ENCODE measurements around the gene KCNJ10.
A peak's percentile ranks its signal among the peaks of the same experiment; 100 is the strongest.
"Not testable (repeated sequence)": the region's sequence is repeated elsewhere in the genome, so short reads cannot be mapped to it uniquely, and the experiment has no call there.

The KCNJ10 gene

GRCh38 chr1:160069460-160070231 lies at the start of gene KCNJ10:
TSS of gene KCNJ10 (minus strand) at chr1:160070160. CDS start at chr1:160042532, 27,628 bp downstream.
- no peak for DNase-seq (ENCODE audit: low read depth)

DNA sequence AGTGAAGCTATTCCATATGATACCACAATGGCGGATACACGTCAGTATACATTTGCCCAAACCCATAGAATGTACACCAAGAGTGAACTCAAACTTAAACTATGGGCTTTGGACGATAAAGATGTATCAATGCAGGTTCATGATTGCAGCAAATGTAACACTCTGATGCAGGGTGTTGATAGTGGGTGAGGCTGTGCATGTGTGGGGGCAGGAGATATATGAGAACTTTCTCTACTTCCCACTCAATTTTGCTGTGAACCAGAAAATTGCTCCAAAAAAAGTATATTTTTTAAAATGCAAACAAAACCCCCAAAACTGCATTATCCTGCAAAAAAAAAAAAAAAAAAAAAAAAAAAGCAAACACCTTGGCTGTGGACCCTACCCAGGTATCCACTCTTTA lies 49.0 kb upstream of the KCNJ10 start:
- DNase-seq (ENCODE audit: low read depth): no peak

- no peak for DNase-seq (ENCODE audit: low read depth)
Observed at GRCh38 chr1:160117709-160118183, 47.8 kb upstream of the KCNJ10 start.

- no peak for DNase-seq (ENCODE audit: low read depth)
Observed at GRCh38 chr1:160117300-160117699, 47.3 kb upstream of the KCNJ10 start.

GRCh38 chr1:160116283-160117147 lies 46.6 kb upstream of the KCNJ10 start:
- no peak for DNase-seq (ENCODE audit: low read depth)

DNA sequence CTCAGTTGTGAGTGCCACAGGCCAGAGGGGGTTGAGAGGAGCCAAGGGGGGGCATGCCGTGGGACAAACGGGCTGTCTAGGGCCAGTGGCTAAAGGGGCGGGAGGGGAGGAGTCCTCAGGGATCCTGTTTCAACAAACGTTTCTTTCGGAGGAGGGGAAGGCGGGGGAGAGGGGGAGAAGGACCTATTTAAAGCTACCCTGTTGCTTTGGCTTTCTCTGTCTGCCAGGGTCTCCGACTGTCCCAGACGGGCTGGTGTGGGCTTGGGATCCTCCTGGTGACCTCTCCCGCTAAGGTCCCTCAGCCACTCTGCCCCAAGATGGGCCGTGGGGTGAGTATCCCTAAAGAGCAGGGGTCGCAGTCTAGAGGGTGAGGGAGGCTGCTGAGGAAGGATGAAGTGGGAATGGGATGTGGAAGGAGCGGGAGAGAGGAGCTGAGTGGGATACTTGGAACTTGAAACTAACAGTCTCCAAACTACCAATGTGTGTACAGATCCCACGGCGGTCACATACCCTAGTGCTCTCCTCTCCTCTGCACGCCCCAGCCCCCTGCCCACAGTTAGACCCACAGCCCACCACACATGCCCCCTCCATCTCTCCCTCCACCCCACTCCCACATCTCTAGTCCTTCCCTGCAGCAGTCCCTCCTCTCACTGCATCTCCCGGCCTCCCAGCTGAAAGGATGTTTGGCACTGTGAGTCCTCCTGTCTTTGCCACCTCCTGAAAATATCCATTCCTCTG lies 45.8 kb upstream of the KCNJ10 start, which contains the start of gene ATP1A2:
ATP1A2 (plus strand) TSS at position 215 of the 738 bp plus-strand sequence; CDS start at position 318, 103 bp downstream.
- no peak for DNase-seq (ENCODE audit: low read depth)

DNA sequence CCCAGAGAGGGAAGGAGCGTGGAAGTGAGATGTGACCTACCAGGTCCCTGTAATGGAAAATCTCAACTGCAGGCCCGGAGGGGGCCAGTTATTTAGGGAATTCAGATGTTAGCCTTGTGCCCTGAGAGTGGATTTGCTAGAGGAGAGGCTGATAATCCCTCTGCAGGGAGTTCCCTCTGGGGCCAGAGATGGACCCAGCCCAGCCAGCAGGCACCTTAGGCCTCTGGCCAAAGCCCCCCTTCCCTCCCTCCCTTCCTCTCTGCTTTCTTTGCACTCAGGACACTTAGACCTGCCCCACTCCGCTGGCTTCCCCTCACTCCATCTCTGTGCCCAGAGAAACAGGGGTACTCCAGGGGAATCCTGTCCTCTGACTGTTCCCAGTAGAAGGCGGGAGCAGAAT lies 44.1 kb upstream of the KCNJ10 start:
- DNase-seq (ENCODE audit: low read depth): no peak

- no peak for DNase-seq (ENCODE audit: low read depth)
Observed at GRCh38 chr1:160113407-160113806, 43.4 kb upstream of the KCNJ10 start.

- DNase-seq (ENCODE audit: low read depth): no peak
Observed at GRCh38 chr1:160112357-160112756, 42.4 kb upstream of the KCNJ10 start.

DNA sequence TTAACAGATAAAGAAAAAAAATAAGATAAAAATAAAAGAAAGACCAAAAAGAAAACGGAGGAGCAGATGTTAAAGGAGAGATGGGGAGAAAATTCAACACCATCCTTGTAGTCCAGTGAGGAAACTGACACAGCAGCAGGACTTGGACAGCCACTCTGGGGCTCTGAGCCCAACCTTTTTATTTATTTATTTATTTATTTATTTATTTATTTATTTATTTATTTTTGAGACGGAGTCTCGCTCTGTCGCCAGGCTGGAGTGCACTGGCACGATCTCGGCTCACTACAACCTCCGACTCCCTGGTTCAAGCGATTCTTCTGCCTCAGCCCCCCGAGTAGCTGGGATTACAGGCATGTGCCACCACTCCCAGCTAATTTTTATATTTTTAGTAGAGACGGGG lies 41.5 kb upstream of the KCNJ10 start:
- not testable (repeated sequence) for DNase-seq (ENCODE audit: low read depth)

DNA sequence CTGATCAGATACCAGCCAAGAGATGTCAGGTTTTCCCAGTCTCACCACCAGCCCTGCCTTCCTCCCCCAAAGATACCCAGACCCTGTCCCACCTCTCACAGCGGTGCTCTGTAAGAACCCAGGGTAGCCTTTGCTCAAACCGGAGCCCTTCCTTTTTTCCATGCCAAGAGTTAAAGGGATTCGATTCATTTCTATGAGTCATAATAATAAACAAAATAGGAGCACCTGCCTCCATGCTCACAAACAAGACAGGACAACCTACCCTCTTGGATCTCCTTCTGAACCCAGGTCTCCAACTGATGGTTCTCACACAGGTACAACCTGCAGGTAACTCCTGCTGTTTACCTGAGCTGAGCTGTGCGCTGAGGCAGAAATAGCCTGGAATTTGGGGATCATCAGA lies 39.7 kb upstream of the KCNJ10 start:
- DNase-seq (ENCODE audit: low read depth): no peak

DNA sequence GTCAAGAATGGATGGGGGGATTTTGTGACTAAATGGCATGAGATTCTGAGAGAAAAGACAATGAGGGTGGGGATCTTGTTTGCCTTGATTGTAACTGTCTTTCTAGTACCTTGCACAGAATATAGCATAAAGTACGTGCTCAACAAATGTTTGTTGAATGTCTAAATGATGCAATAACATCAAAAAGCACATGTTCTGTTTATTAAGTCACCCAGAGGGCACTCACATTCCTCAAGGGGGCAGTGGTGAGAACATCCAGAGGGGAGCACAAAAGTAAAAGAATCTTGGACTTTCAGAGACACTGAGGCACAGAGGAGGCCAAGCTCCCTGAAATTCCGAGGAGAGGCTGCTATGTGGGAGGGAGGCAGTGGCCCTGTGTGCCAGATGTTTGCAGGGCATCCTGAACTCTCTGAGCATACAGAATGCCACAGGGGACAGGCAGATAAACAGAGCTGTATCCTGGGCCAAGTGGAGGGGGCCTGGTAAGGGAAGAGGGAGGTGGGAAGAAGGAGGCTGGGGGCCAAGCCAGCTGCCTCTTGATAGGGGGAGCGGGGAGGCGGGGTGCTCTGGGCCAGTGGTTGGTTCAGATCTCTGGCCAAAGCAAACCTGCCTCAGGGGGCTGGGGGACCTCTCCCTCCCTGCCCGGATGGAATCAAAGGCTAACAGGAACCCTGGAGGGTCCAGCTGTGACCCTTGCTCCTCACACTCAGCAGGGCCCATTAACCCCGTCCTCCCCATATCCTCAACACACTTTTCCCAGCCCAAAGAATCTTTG lies 39.1 kb upstream of the KCNJ10 start:
- no peak for DNase-seq (ENCODE audit: low read depth)

DNA sequence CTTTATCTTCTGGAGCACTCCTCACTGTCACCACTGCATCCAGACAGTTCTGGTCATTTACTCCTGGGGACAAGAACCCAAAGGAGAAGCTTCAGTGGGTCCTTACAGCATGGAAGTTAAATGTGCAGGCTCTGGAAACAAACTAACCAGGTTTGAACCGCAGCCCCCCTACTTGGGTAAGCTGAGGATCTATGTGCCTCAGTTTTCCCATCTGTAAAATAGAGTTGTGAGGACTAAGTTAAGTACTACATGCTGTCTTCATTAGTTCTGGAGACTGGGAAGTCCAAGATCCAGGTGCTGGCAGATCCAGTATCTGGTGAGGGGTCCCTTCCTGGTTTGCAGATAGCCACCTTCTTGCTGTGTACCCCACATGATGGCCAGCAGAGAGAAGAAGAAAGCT lies 37.6 kb upstream of the KCNJ10 start:
- DNase-seq (ENCODE audit: low read depth): no peak

DNA sequence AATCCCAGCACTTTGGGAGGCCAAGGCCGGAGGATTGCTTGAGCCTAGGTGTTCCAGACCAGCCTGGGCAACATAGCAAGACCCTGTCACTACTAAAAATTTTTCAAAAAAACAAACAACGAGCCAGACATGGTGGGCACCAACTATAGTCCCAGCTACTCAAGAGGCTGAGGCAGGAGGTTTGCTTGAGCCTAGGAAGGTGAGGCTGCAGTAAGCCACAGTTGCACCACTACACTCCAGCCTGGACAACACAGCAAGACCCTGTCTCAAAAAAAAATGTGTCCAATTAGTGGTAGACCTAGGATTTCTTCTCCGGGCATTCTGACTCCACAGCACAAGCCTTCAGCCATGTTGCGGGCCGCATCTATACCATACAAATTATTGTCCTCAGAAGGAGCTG lies 35.2 kb upstream of the KCNJ10 start:
- no peak for DNase-seq (ENCODE audit: low read depth)

DNA sequence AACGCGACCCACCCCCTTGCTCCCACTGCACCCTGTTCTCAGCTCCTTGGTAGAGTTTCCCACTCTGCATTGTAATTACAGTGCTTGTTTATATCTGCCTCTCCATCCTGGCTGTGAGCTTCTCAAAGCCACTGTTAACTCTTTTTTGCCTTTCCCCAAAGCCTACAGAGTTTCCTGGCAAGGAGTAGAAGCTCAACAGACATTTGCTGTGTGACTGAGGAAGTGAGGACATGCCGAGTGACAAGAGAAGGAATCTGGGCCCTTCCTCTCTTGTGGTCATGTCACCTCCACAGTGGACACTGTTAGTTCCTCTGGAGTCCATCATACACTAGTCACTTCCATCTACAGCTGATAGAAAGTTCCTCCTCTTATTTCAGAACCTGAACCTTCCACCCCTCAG lies 34.5 kb upstream of the KCNJ10 start:
- DNase-seq (ENCODE audit: low read depth): no peak

DNA sequence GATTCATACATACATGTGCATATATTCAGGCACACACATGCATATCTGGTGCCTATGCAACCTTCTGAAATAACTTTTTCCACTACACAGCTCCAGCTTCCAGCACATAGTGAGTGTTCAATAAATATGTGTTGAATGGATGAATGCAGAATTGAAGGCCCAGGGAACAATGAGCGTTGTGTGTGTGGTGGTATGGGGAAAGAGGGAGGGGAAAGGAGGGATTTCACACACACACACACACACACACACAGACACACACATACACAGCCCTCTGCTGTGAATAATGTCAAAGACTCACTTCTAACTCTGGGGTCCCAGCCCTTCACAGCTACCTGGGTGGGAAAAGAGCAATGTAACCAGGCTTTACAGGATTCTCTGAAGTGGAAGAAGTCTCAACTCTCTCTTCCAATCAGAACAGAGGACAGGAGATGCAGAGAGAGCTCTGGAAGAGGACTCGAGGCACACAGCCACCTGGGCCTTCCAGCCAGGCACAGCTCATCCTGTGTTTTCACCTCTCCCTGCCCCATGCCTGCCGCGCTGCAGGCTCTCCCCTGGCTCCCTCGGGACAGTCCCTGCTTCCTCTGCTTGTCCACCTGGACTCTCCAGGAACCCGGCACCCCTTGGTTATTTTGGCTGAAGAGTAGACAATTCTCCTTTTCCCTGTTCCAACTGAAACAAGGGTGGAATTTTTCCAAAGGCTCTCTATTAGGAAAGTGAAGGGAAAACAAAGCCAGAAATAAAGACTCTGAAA lies 33.9 kb upstream of the KCNJ10 start:
- DNase-seq (ENCODE audit: low read depth): no peak

- DNase-seq (ENCODE audit: low read depth): no peak
Observed at GRCh38 chr1:160101717-160102522, 32.0 kb upstream of the KCNJ10 start.

DNA sequence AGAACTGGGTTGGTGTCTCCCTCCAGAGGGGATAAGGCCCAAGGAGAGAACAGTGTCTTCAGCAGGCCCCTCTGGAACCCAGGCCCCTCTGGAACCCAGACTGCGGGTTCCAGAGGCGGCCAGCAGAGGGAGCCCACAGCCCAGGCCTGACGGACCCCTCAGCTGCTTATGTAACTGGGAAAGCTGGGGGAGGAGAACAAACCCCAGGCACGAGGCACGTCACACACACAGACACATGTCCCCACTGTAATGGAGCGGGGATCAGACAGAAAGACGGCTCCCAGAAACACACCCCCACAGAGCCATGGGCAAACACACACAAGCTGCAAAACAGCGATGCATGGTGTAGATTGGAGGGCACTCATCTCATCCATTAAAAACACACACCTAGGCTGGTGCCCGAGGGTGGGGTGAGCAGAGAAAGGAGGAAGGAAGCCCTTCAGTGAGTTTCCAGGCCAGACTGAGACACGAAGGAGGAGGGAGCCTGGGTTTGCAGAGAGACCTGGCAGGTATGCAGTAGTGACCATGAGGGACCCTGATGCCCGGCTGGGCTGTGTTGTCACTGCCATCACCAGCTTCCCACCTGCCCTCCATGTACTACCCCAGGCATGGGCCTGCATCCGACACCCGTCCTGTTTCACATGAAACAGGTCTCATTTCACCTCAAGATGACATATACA lies 31.2 kb upstream of the KCNJ10 start:
- peak; percentile 51 for DNase-seq (ENCODE audit: low read depth)

GRCh38 chr1:160099716-160100375 lies 29.9 kb upstream of the KCNJ10 start:
- no peak for DNase-seq (ENCODE audit: low read depth)

Data from activated T-helper 1 cell treated with Interleukin-2 at 50 U/mL for 16 hours (primary cell).